HAP-1 (cell line): ENCODE results near the gene SLC25A44.
A peak's percentile ranks its signal among the peaks of the same experiment; 100 is the strongest.
"Not testable (repeated sequence)": the region's sequence is repeated elsewhere in the genome, so short reads cannot be mapped to it uniquely, and the experiment has no call there.

Source experiments
- DNase-seq, 2 experiments: peaks; one replicate each; pipeline ENCODE4 v3.0.0-alpha.2; 2016 to 2020; ENCODE audit warnings: low spot score in 2 of 2
- H3K27me3 ChIP-seq: fragments of 250-450 bp; sonication (Bioruptor Pico); 2 replicates; pipeline ENCODE4 v1.5.1; 2020; ENCODE audit warnings: low read depth, mild to moderate bottlenecking, moderate library complexity
- H3K36me3 ChIP-seq: fragments of 250-450 bp; sonication (Bioruptor Pico); replicated peaks from 2 replicates; pipeline ENCODE4 v1.5.1; 2020; ENCODE audit warnings: mild to moderate bottlenecking
- H3K4me1 ChIP-seq: fragments of 250-450 bp; sonication (Bioruptor Pico); 2 replicates; pipeline ENCODE4 v1.5.1; 2020; ENCODE audit warnings: mild to moderate bottlenecking
- H3K4me3 ChIP-seq: fragments of 250-450 bp; sonication (Bioruptor Pico); 2 replicates; pipeline ENCODE4 v1.5.1; 2020; ENCODE audit warnings: mild to moderate bottlenecking, moderate library complexity
- H3K9me3 ChIP-seq: fragments of 250-450 bp; sonication (Bioruptor Pico); 2 replicates; pipeline ENCODE4 v1.5.1; 2020; ENCODE audit warnings: mild to moderate bottlenecking, moderate library complexity
- in situ Hi-C: fragments of 300-500 bp; cut with MboI; formaldehyde crosslinking; loops from 3 replicates; pipeline ENCODE4 v1.14.3; 2020; ENCODE audit warnings: low sequenced_read_pairs, inconsistent platforms, mixed read lengths

The SLC25A44 gene

GRCh38 chr1:156177919-156178654, 15.8 kb upstream of the SLC25A44 start:
- in situ Hi-C loops, result no loop called here
- no peak for DNase-seq
- no peaks in the 10 kb centered on the region for H3K36me3 ChIP-seq

GRCh38 chr1:156180471-156180870, 13.4 kb upstream of the SLC25A44 start:
- in situ Hi-C loops, result no loop called here
- H3K4me3 ChIP-seq, result no peak overlapping the region
- H3K4me1 ChIP-seq, result peaks cover 49% of the 10 kb centered on the region
- DNase-seq, result no peak
- peaks cover 3% of the 10 kb centered on the region; the same call in 1 of the 2 replicates for H3K9me3 ChIP-seq
- no peaks in the 10 kb centered on the region for H3K27me3 ChIP-seq
- no peaks in the 10 kb centered on the region; the same call in 1 of the 2 replicates for H3K36me3 ChIP-seq

More at GRCh38 chr1:156177919-156178654, 15.8 kb upstream of the SLC25A44 start:
- Histone ChIP-seq H3K4me3 (no peak overlapping the region), H3K27me3 (no peaks in the 10 kb centered on the region), H3K4me1 (peaks cover 46% of the 10 kb centered on the region), H3K9me3 (no peaks in the 10 kb centered on the region)

GRCh38 chr1:156181391-156181924, 12.4 kb upstream of the SLC25A44 start:
- in situ Hi-C loops, H3K27me3 ChIP-seq, H3K9me3 ChIP-seq, H3K36me3 ChIP-seq, H3K4me3 ChIP-seq: not testable (repeated sequence)
- peaks cover 56% of the 10 kb centered on the region for H3K4me1 ChIP-seq
- peak; percentile 62 to 88 for DNase-seq

GRCh38 chr1:156182010-156182779, 11.7 kb upstream of the SLC25A44 start:
- H3K27me3 ChIP-seq, in situ Hi-C loops, H3K9me3 ChIP-seq, H3K36me3 ChIP-seq, H3K4me3 ChIP-seq: not testable (repeated sequence)
- peaks cover 55% of the 10 kb centered on the region for H3K4me1 ChIP-seq
- peak; percentile 50 for DNase-seq

- H3K36me3 ChIP-seq, DNase-seq, H3K27me3 ChIP-seq, H3K4me3 ChIP-seq, H3K9me3 ChIP-seq, in situ Hi-C loops: not testable (repeated sequence)
- H3K4me1 ChIP-seq, result peaks cover 20% of the 10 kb centered on the region
Measured at GRCh38 chr1:156186347-156187177, 7.3 kb upstream of the SLC25A44 start.

- in situ Hi-C loops, H3K9me3 ChIP-seq, DNase-seq, H3K4me3 ChIP-seq, H3K27me3 ChIP-seq, H3K36me3 ChIP-seq: not testable (repeated sequence)
- peaks cover 16% of the 10 kb centered on the region for H3K4me1 ChIP-seq
Measured at GRCh38 chr1:156190265-156190664, 3.6 kb upstream of the SLC25A44 start.

- Histone ChIP-seq H3K4me3 (no peak overlapping the region), H3K36me3 (peaks cover 9% of the 10 kb centered on the region), H3K9me3 (no peaks in the 10 kb centered on the region), H3K4me1 (peaks cover 9% of the 10 kb centered on the region), H3K27me3 (no peaks in the 10 kb centered on the region)
- in situ Hi-C loops, result no loop called here
- DNase-seq, result no peak
Measured at GRCh38 chr1:156191292-156191964, 2.5 kb upstream of the SLC25A44 start.

- no peak for DNase-seq
- Histone ChIP-seq H3K27me3 (no peaks in the 10 kb centered on the region), H3K4me1 (peaks cover 10% of the 10 kb centered on the region), H3K9me3 (no peaks in the 10 kb centered on the region), H3K36me3 (peaks cover 14% of the 10 kb centered on the region), H3K4me3 (peak overlapping the region; percentile 86)
- in situ Hi-C loops, result no loop called here
Measured at GRCh38 chr1:156193208-156193487, 756 bp upstream of the SLC25A44 start.

GRCh38 chr1:156194300-156194652, 372 bp downstream of the SLC25A44 start:
- H3K4me3 ChIP-seq, result peak overlapping the region; percentile 86
- in situ Hi-C loops, result no loop called here
- H3K9me3 ChIP-seq, result no peaks in the 10 kb centered on the region
- H3K4me1 ChIP-seq, result peaks cover 10% of the 10 kb centered on the region
- no peak for DNase-seq
- H3K27me3 ChIP-seq, result no peaks in the 10 kb centered on the region
- peaks cover 14% of the 10 kb centered on the region for H3K36me3 ChIP-seq

- Histone ChIP-seq H3K4me1 (peaks cover 10% of the 10 kb centered on the region), H3K27me3 (no peaks in the 10 kb centered on the region), H3K9me3 (no peaks in the 10 kb centered on the region), H3K36me3 (peaks cover 25% of the 10 kb centered on the region), H3K4me3 (no peak overlapping the region)
- in situ Hi-C loops, result no loop called here
- no peak for DNase-seq
Measured at GRCh38 chr1:156195853-156196252, 1.9 kb downstream of the SLC25A44 start.

GRCh38 chr1:156196445-156196844, 2.5 kb downstream of the SLC25A44 start:
- no peak for DNase-seq
- H3K36me3 ChIP-seq, result peaks cover 25% of the 10 kb centered on the region
- no peaks in the 10 kb centered on the region for H3K9me3 ChIP-seq
- in situ Hi-C loops, result no loop called here
- H3K4me1 ChIP-seq, result peaks cover 10% of the 10 kb centered on the region
- H3K4me3 ChIP-seq, result no peak overlapping the region
- H3K27me3 ChIP-seq, result no peaks in the 10 kb centered on the region

- H3K36me3 ChIP-seq, result peaks cover 37% of the 10 kb centered on the region
- H3K4me3 ChIP-seq, result no peak overlapping the region
- no peaks in the 10 kb centered on the region for H3K9me3 ChIP-seq
- in situ Hi-C loops, result no loop called here
- peaks cover 2% of the 10 kb centered on the region; the same call in 1 of the 2 replicates for H3K4me1 ChIP-seq
- DNase-seq, result no peak
- H3K27me3 ChIP-seq, result no peaks in the 10 kb centered on the region
Measured at GRCh38 chr1:156198831-156199349, 5.0 kb downstream of the SLC25A44 start.

GRCh38 chr1:156200044-156200443, 6.1 kb downstream of the SLC25A44 start:
- Histone ChIP-seq H3K36me3 (peaks cover 41% of the 10 kb centered on the region), H3K4me1 (peaks cover 2% of the 10 kb centered on the region; the same call in 1 of the 2 replicates), H3K4me3 (no peak overlapping the region), H3K9me3 (no peaks in the 10 kb centered on the region), H3K27me3 (no peaks in the 10 kb centered on the region)
- no peak for DNase-seq
- in situ Hi-C loops, result no loop called here
